ENCODE measurements around the gene GNE. TPM values are rescaled to one million over a fixed set of nuclear protein-coding genes. Genes with fewer than 3 reads are reported as not detected.
"Not testable (repeated sequence)": the region's sequence is repeated elsewhere in the genome, so short reads cannot be mapped to it uniquely, and the experiment has no call there.

GNE gene
- total RNA-seq, 6 experiments from 2014 or later = 45.4 to 133 (median 76.5) TPM

DNA sequence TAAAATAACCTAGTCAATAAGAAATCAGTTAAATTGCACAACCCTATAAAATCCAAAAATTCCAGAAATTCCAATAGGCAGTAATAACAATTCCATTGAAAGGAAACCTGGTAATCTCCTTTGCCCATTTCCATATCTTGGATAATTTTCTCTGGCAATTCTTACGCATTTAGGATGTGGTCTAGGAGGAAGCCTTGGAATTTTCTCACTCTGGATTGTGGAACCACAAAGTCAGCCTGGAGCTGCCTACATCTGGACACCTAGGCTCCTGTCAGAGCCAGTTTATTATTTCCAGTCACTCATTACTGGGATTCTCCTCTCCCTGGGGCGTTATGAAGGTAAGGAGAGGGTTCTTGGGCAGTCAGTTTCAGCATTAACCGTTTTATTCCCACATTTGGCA is 40.3 kb upstream of the GNE start:
- ATAC-seq (no peak), DNase-seq (no peak)
- H3K36me3 ChIP-seq = no peaks in the 10 kb centered on the region
- H3K4me3 ChIP-seq = no peak overlapping the region
- no peaks in the 10 kb centered on the region for H3K4me1 ChIP-seq
- intact Hi-C loops (cut with DNase I) = no loop called here
- TF ChIP-seq, protein P1, sequence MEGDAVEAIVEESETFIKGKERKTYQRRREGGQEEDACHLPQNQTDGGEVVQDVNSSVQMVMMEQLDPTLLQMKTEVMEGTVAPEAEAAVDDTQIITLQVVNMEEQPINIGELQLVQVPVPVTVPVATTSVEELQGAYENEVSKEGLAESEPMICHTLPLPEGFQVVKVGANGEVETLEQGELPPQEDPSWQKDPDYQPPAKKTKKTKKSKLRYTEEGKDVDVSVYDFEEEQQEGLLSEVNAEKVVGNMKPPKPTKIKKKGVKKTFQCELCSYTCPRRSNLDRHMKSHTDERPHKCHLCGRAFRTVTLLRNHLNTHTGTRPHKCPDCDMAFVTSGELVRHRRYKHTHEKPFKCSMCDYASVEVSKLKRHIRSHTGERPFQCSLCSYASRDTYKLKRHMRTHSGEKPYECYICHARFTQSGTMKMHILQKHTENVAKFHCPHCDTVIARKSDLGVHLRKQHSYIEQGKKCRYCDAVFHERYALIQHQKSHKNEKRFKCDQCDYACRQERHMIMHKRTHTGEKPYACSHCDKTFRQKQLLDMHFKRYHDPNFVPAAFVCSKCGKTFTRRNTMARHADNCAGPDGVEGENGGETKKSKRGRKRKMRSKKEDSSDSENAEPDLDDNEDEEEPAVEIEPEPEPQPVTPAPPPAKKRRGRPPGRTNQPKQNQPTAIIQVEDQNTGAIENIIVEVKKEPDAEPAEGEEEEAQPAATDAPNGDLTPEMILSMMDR (IDR thresholded peaks at IDR 0.05) = no peak
- TF ChIP-seq POLR2A (IDR thresholded peaks at IDR 0.05) = no peak
- no peak overlapping the region for H3K27ac ChIP-seq
- WGBS (ENCODE audit: insufficient coverage, low coverage, low lambda C conversion rate, missing lambda C conversion rate) = 72% methylated on average over 3 of the region's 3 CpGs
- H3K27me3 ChIP-seq = no peaks in the 10 kb centered on the region
- no peaks in the 10 kb centered on the region for H3K9me3 ChIP-seq

DNA sequence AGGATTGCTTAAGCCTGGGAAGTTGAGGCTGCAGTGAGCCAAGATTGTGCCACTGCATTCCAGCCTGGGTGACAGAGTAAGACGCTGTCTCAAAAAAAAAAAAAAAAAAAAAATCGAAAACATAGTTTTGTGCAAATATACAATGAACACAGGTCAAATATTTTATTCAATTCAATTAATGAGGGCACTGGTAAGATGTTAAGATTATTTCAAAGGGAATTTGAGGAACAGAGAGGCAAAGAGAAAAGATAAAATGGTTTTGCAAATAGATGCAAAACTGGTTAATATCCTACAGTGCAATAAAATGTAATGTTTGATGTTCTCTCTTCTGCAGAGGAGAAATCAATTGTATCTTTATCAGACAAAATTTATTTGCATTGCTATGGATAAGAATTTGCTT is 39.5 kb upstream of the GNE start:
- no peak overlapping the region for H3K27ac ChIP-seq
- no peaks in the 10 kb centered on the region for H3K27me3 ChIP-seq
- H3K9me3 ChIP-seq = no peaks in the 10 kb centered on the region
- H3K36me3 ChIP-seq = no peaks in the 10 kb centered on the region
- ATAC-seq (no peak), DNase-seq (no peak)
- WGBS (ENCODE audit: insufficient coverage, low coverage, low lambda C conversion rate, missing lambda C conversion rate) = 64% methylated on average over 2 of the region's 2 CpGs
- TF ChIP-seq, protein P1 (IDR thresholded peaks at IDR 0.05) = no peak
- no peak for TF ChIP-seq POLR2A (IDR thresholded peaks at IDR 0.05)
- H3K4me1 ChIP-seq = no peaks in the 10 kb centered on the region
- H3K4me3 ChIP-seq = no peak overlapping the region
- intact Hi-C loops (cut with DNase I) = no loop called here

DNA sequence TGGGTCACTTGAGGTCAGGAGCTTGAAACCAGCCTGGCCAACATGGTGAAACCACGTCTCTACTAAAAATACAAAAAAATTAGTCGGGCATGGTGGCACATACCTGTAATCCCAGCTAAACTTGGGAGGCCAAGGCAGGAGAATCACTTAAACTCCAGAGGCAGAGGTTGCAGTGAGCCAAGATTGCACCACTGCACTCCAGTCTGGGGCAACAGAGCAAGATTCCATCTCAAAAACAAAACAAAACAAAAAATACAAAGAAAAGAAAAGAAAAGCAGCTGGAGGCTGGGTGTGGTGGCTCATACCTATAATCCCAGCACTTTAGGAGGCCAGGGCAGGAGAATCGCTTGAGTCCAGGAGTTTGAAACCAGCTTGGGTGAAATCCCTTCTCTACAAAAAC is 36.7 kb upstream of the GNE start:
- H3K27me3 ChIP-seq; H3K4me1 ChIP-seq; DNase-seq; H3K36me3 ChIP-seq; H3K9me3 ChIP-seq; H3K27ac ChIP-seq; ATAC-seq; intact Hi-C loops (cut with DNase I); H3K4me3 ChIP-seq: not testable (repeated sequence)
- 83% methylated on average over 1 of the region's 3 CpGs for WGBS (ENCODE audit: insufficient coverage, low coverage, low lambda C conversion rate, missing lambda C conversion rate)

DNA sequence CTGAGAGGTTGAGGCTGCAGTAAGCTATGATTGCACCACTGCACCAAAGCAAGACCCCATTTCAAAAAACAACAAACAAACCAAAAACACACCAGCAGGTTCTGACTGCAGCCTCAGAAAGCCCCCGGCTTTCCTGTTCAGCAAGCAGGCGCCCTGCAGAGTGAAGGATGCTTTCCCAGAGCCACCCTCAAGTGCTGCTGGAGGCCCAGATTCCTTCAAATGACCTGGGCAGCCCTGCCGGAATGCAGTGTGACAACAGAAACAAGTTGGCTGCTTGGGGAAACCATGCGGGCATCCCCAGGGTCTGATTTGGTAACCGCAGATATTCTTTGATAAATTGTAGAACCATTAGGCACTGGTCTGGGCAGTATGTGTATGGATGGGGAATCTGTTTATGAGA is 35.7 kb upstream of the GNE start:
- DNase-seq (no peak), ATAC-seq (no peak)
- 92% methylated on average over 5 of the region's 5 CpGs for WGBS (ENCODE audit: insufficient coverage, low coverage, low lambda C conversion rate, missing lambda C conversion rate)

DNA sequence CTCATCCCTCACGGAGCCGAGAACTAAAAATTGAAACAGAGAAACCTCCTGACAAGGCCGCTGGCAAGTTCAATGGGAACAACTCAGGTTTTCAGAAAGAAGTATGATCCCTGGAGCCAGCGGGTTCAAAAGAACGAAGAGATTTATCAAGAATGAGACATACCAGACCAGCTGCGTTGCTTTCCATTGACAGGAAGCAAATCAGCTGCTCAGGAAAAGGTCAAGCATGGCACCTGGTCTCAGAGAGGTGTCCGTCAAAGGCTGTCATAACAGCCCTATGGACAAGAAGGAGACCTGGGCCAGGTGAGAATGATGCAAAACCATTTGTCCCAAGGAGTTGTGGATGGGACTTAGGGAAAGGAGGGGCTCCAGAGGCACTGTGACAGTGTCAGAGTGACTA is 34.9 kb upstream of the GNE start:
- DNase-seq (no peak), ATAC-seq (no peak)
- H3K4me3 ChIP-seq = no peak overlapping the region
- intact Hi-C loops (cut with DNase I) = no loop called here
- H3K27me3 ChIP-seq = no peaks in the 10 kb centered on the region
- H3K27ac ChIP-seq = no peak overlapping the region
- TF ChIP-seq, protein P1 (IDR thresholded peaks at IDR 0.05) = no peak
- TF ChIP-seq POLR2A (IDR thresholded peaks at IDR 0.05) = no peak
- no peaks in the 10 kb centered on the region for H3K36me3 ChIP-seq
- WGBS (ENCODE audit: insufficient coverage, low coverage, low lambda C conversion rate, missing lambda C conversion rate) = 90% methylated on average over 5 of the region's 7 CpGs
- no peaks in the 10 kb centered on the region for H3K4me1 ChIP-seq
- H3K9me3 ChIP-seq = no peaks in the 10 kb centered on the region

More for the DNA sequence above, 35.7 kb upstream of the GNE start:
- H3K36me3 ChIP-seq = no peaks in the 10 kb centered on the region
- no peak overlapping the region for H3K27ac ChIP-seq
- H3K4me1 ChIP-seq = no peaks in the 10 kb centered on the region
- intact Hi-C loops (cut with DNase I) = no loop called here
- H3K4me3 ChIP-seq = no peak overlapping the region
- H3K27me3 ChIP-seq = no peaks in the 10 kb centered on the region
- H3K9me3 ChIP-seq = no peaks in the 10 kb centered on the region
- TF ChIP-seq, protein P1 (IDR thresholded peaks at IDR 0.05) = no peak
- no peak for TF ChIP-seq POLR2A (IDR thresholded peaks at IDR 0.05)
